GM23338 (cell line): Measurements from ENCODE around the gene ORAI1. TPM values are rescaled to one million over a fixed set of nuclear protein-coding genes. Genes with fewer than 3 reads are reported as not detected.
"Not testable (repeated sequence)": the region's sequence is repeated elsewhere in the genome, so short reads cannot be mapped to it uniquely, and the experiment has no call there.

Experiments
- ATAC-seq: fragments of 200-7000 bp; cut with Tn5 transposase; 3 replicates; pipeline ENCODE4 v1.9.1; 2020
- DNase-seq: peaks from one replicate; pipeline ENCODE4 v3.0.0-alpha.2; 2015; ENCODE audit warnings: low spot score
- H2AFZ ChIP-seq: fragments of 200-600 bp; sonication (generic); 2 replicates; pipeline ENCODE4 v1.8.0; 2016; ENCODE audit warnings: antibody characterized with exemption, mild to moderate bottlenecking, moderate library complexity
- H3F3A ChIP-seq: fragments of 200-600 bp; sonication (generic); replicated peaks from 2 replicates; pipeline ENCODE4 v1.8.0; 2017; ENCODE audit warnings: antibody characterized with exemption, mixed run types, low read depth
- H3K27ac ChIP-seq: fragments of 200-600 bp; sonication (generic); 2 replicates; pipeline ENCODE4 v1.6.1; 2016; ENCODE audit warnings: low read depth
- H3K27me3 ChIP-seq: fragments of 200-600 bp; sonication (generic); 2 replicates; pipeline ENCODE4 v1.8.0; 2016; ENCODE audit warnings: mild to moderate bottlenecking, mixed run types, moderate library complexity; ENCODE audit not compliant: insufficient read depth
- H3K36me3 ChIP-seq: fragments of 200-600 bp; sonication (generic); 2 replicates; pipeline ENCODE4 v1.8.0; 2016; ENCODE audit warnings: mild to moderate bottlenecking; ENCODE audit not compliant: insufficient read depth
- H3K4me1 ChIP-seq: fragments of 200-600 bp; sonication (generic); 2 replicates; pipeline ENCODE4 v1.8.0; 2016; ENCODE audit warnings: mild to moderate bottlenecking, moderate library complexity; ENCODE audit not compliant: insufficient read depth
- H3K4me2 ChIP-seq: fragments of 200-600 bp; sonication (generic); 2 replicates; pipeline ENCODE4 v1.7.1; 2017; ENCODE audit warnings: mixed run types
- H3K4me3 ChIP-seq: fragments of 200-600 bp; sonication (generic); 2 replicates; pipeline ENCODE4 v1.6.1; 2016; ENCODE audit warnings: mixed run types
- H3K79me2 ChIP-seq: fragments of 200-600 bp; sonication (generic); replicated peaks from 2 replicates; pipeline ENCODE4 v1.8.0; 2017; ENCODE audit warnings: mild to moderate bottlenecking; ENCODE audit not compliant: insufficient read depth
- H3K9me2 ChIP-seq: fragments of 200-600 bp; sonication (generic); 2 replicates; pipeline ENCODE4 v1.8.0; 2017; ENCODE audit not compliant: insufficient read depth
- H4K20me1 ChIP-seq: fragments of 200-600 bp; sonication (generic); replicated peaks from 2 replicates; pipeline ENCODE4 v1.8.0; 2017; ENCODE audit warnings: mild to moderate bottlenecking; ENCODE audit not compliant: insufficient read depth
- H3K27ac Mint-ChIP-seq: 2 replicates; pipeline ENCODE4 v1.8.0; 2020; ENCODE audit warnings: inconsistent platforms, mild to moderate bottlenecking, moderate library complexity, mixed read lengths
- H3K27me3 Mint-ChIP-seq: 3 replicates; pipeline ENCODE4 v1.8.0; 2022; ENCODE audit warnings: low read depth, mild to moderate bottlenecking, moderate library complexity, mixed read lengths, inconsistent platforms; ENCODE audit not compliant: insufficient read depth, poor library complexity
- H3K36me3 Mint-ChIP-seq: 3 replicates; pipeline ENCODE4 v1.8.0; 2021; ENCODE audit warnings: low read depth, mild to moderate bottlenecking, inconsistent platforms, moderate library complexity, mixed read lengths
- H3K4me1 Mint-ChIP-seq: 3 replicates; pipeline ENCODE4 v1.8.0; 2020; ENCODE audit warnings: mild to moderate bottlenecking, inconsistent platforms, mixed read lengths
- H3K4me3 Mint-ChIP-seq: 3 replicates; pipeline ENCODE4 v1.8.0; 2021; ENCODE audit warnings: moderate library complexity, mild to moderate bottlenecking, inconsistent platforms, mixed read lengths
- H3K9me3 Mint-ChIP-seq: 3 replicates; pipeline ENCODE4 v1.8.0; 2020; ENCODE audit warnings: moderate library complexity, mild to moderate bottlenecking, inconsistent platforms, mixed read lengths
- EZH2phosphoT487 ChIP-seq: fragments of 200-600 bp; sonication (generic); IDR thresholded peaks from one replicate; pipeline ENCODE4 v1.8.1; 2018; ENCODE audit warnings: antibody characterized with exemption; ENCODE audit not compliant: unreplicated experiment
- polyA plus RNA-seq: library from polyadenylated mRNA; unstranded; fragments of >200 nt; fragmentation: Nextera tagmentation; extraction: Ambion mirVana; gene quantifications from 2 replicates; pipeline ENCODE4 v1.2.1, GENCODE V29; 2016
- total RNA-seq: library from RNA; depleted of rRNA; stranded (reverse); fragments of >200 nt; shearing (Covaris generic); gene quantifications from 2 replicates; pipeline ENCODE4 v1.2.3, GENCODE V29; 2014
- TF ChIP-seq, protein P1 (sequence below), 2 experiments: fragments of 200-600 bp in 1 of 2; sonication (generic) in 1 of 2; conservative IDR thresholded peaks; 2 replicates each; pipeline versions ENCODE4 v1.5.1 to v1.6.1; 2016 to 2017; ENCODE audit warnings: antibody characterized with exemption in 2 of 2, low read depth in 2 of 2, mild to moderate bottlenecking in 2 of 2, moderate library complexity in 1 of 2
- TF ChIP-seq, protein P2 (sequence below): fragments of 250-450 bp; sonication (Bioruptor Pico); IDR thresholded peaks from 2 replicates; pipeline ENCODE4 v1.5.0; 2020; ENCODE audit warnings: mild to moderate bottlenecking, moderate library complexity

The ORAI1 gene
- total and polyA plus RNA-seq, 2 experiments from 2014 or later, result 23.7 to 32.0 TPM

DNA sequence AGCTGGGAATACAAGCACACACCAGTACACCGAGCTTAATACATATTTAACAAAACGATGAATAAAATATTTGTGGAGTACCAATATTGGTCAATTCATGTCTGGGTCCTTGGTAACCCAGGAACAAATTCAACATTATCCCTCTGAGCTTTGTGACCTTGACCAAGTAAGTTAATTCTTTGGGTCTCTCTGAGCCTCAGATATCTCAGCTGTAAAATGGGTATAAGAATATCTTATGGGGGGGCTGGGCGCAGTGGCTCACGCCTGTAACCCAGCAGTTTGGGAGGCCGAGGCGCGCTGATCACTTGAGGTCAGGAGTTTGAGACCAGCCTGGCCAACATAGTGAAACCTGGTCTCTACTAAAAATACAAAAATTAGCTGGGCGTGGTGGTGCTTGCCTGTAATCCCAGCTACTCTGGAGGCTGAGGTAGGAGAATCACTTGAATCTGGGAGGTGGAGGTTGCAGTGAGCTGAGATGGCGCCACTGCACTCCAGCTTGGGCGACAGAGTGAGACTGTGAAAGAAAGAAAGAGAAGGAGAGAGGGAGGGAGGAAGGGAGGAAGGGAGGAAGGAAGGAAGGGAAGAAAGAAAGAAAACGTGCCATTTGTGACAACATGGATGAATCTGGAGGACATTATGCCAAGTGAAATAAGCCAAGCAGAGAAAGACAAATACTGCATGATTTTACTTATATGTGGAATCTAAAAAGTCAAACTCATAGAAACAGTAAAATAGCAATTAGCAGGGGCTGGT lies 35.2 kb downstream of the ORAI1 start:
- DNase-seq, H3K9me3 Mint-ChIP-seq, H4K20me1 ChIP-seq, H2AFZ ChIP-seq, H3K27me3 ChIP-seq, H3K27ac ChIP-seq, H3K4me3 ChIP-seq, H3K79me2 ChIP-seq, ATAC-seq, H3K36me3 Mint-ChIP-seq, H3K4me3 Mint-ChIP-seq, H3K9me2 ChIP-seq, H3F3A ChIP-seq, H3K36me3 ChIP-seq, H3K4me2 ChIP-seq: not testable (repeated sequence)
- peaks cover 18% of the 10 kb centered on the region for H3K4me1 ChIP-seq
- H3K27me3 Mint-ChIP-seq, result peaks cover 11% of the 10 kb centered on the region
- H3K27ac Mint-ChIP-seq, result 0 out of 2 replicates have a peak overlapping the region, but pooled peaks have one; percentile 59
- peaks cover 35% of the 10 kb centered on the region for H3K4me1 Mint-ChIP-seq

DNA sequence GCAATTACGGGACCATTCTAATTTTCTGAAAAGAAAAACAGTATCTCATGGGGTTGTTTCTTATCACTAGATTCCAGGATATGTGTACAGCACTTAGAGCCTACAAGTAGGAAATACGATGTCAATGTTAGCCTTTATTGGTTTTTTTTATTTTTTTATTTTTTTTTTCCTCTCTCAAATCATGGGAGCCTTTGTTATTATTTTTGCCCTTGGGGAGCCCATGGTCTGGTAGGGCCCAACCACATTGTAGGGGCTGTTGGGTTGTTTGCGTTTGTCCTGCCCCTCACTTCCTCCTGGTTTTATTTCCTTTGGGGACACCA lies 37.2 kb downstream of the ORAI1 start:
- peaks cover 25% of the 10 kb centered on the region for H3K4me1 Mint-ChIP-seq
- Histone ChIP-seq H4K20me1 (no peaks in the 10 kb centered on the region), H3K4me3 (no peak overlapping the region)

More for the DNA sequence above, 37.2 kb downstream of the ORAI1 start:
- no peaks in the 10 kb centered on the region for H3K27me3 ChIP-seq
- no peaks in the 10 kb centered on the region for H3K9me2 ChIP-seq
- H3K36me3 ChIP-seq, result no peaks in the 10 kb centered on the region
- peaks cover 8% of the 10 kb centered on the region for H3F3A ChIP-seq
- peaks cover 9% of the 10 kb centered on the region for H3K27me3 Mint-ChIP-seq
- 0 out of 2 replicates have a peak, but pooled peaks cover 10% of the 10 kb centered on the region for H3K79me2 ChIP-seq
- H3K27ac Mint-ChIP-seq, result peak overlapping the region; percentile 66; the same call in 1 of the 2 replicates
- no peak overlapping the region for H3K4me2 ChIP-seq
- H3K27ac ChIP-seq, result 0 out of 2 replicates have a peak overlapping the region, but pooled peaks have one; percentile 39
- peak overlapping the region; percentile 73; the same call in 1 of the 3 replicates for H3K4me3 Mint-ChIP-seq
- TF ChIP-seq, protein P1, sequence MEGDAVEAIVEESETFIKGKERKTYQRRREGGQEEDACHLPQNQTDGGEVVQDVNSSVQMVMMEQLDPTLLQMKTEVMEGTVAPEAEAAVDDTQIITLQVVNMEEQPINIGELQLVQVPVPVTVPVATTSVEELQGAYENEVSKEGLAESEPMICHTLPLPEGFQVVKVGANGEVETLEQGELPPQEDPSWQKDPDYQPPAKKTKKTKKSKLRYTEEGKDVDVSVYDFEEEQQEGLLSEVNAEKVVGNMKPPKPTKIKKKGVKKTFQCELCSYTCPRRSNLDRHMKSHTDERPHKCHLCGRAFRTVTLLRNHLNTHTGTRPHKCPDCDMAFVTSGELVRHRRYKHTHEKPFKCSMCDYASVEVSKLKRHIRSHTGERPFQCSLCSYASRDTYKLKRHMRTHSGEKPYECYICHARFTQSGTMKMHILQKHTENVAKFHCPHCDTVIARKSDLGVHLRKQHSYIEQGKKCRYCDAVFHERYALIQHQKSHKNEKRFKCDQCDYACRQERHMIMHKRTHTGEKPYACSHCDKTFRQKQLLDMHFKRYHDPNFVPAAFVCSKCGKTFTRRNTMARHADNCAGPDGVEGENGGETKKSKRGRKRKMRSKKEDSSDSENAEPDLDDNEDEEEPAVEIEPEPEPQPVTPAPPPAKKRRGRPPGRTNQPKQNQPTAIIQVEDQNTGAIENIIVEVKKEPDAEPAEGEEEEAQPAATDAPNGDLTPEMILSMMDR (conservative IDR thresholded peaks at IDR 0.05; ENCODE audit: low read depth in 2 of 2), result no peak
- no peak for TF ChIP-seq EZH2phosphoT487
- TF ChIP-seq, protein P2, sequence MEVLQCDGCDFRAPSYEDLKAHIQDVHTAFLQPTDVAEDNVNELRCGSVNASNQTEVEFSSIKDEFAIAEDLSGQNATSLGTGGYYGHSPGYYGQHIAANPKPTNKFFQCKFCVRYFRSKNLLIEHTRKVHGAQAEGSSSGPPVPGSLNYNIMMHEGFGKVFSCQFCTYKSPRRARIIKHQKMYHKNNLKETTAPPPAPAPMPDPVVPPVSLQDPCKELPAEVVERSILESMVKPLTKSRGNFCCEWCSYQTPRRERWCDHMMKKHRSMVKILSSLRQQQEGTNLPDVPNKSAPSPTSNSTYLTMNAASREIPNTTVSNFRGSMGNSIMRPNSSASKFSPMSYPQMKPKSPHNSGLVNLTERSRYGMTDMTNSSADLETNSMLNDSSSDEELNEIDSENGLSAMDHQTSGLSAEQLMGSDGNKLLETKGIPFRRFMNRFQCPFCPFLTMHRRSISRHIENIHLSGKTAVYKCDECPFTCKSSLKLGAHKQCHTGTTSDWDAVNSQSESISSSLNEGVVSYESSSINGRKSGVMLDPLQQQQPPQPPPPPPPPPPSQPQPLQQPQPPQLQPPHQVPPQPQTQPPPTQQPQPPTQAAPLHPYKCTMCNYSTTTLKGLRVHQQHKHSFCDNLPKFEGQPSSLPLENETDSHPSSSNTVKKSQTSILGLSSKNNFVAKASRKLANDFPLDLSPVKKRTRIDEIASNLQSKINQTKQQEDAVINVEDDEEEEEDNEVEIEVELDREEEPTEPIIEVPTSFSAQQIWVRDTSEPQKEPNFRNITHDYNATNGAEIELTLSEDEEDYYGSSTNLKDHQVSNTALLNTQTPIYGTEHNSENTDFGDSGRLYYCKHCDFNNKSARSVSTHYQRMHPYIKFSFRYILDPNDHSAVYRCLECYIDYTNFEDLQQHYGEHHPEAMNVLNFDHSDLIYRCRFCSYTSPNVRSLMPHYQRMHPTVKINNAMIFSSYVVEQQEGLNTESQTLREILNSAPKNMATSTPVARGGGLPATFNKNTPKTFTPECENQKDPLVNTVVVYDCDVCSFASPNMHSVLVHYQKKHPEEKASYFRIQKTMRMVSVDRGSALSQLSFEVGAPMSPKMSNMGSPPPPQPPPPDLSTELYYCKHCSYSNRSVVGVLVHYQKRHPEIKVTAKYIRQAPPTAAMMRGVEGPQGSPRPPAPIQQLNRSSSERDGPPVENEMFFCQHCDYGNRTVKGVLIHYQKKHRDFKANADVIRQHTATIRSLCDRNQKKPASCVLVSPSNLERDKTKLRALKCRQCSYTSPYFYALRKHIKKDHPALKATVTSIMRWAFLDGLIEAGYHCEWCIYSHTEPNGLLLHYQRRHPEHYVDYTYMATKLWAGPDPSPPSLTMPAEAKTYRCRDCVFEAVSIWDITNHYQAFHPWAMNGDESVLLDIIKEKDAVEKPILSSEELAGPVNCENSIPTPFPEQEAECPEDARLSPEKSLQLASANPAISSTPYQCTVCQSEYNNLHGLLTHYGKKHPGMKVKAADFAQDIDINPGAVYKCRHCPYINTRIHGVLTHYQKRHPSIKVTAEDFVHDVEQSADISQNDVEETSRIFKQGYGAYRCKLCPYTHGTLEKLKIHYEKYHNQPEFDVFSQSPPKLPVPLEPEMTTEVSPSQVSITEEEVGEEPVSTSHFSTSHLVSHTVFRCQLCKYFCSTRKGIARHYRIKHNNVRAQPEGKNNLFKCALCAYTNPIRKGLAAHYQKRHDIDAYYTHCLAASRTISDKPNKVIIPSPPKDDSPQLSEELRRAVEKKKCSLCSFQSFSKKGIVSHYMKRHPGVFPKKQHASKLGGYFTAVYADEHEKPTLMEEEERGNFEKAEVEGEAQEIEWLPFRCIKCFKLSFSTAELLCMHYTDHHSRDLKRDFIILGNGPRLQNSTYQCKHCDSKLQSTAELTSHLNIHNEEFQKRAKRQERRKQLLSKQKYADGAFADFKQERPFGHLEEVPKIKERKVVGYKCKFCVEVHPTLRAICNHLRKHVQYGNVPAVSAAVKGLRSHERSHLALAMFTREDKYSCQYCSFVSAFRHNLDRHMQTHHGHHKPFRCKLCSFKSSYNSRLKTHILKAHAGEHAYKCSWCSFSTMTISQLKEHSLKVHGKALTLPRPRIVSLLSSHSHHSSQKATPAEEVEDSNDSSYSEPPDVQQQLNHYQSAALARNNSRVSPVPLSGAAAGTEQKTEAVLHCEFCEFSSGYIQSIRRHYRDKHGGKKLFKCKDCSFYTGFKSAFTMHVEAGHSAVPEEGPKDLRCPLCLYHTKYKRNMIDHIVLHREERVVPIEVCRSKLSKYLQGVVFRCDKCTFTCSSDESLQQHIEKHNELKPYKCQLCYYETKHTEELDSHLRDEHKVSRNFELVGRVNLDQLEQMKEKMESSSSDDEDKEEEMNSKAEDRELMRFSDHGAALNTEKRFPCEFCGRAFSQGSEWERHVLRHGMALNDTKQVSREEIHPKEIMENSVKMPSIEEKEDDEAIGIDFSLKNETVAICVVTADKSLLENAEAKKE (CRISPR knock-in tag), result no peak
- ATAC-seq (no peak), DNase-seq (no peak)
- H3K9me3 Mint-ChIP-seq, result no peaks in the 10 kb centered on the region
- H3K4me1 ChIP-seq, result peaks cover 13% of the 10 kb centered on the region
- H2AFZ ChIP-seq, result no peak overlapping the region
- peaks cover 3% of the 10 kb centered on the region for H3K36me3 Mint-ChIP-seq
